Measurements from ENCODE around the gene NEDD4L. TPM values are rescaled to one million over a fixed set of nuclear protein-coding genes. Genes with fewer than 3 reads are reported as not detected.

Gene NEDD4L
- total and polyA plus RNA-seq, 2 donors (not counting 1 experiment from before 2014, with no cell fraction given) = 10.3 to 25.7 TPM

GRCh38 chr18:58038063-58038462 lies 6.0 kb upstream of the NEDD4L start:
- peak overlapping the region; percentile 4 for H3K4me3 Mint-ChIP-seq

GRCh38 chr18:58041633-58042032 lies 2.4 kb upstream of the NEDD4L start:
- H3K4me3 Mint-ChIP-seq = peak overlapping the region; percentile 44
- no peaks in the 10 kb centered on the region for H3K27me3 Mint-ChIP-seq

More at GRCh38 chr18:58038063-58038462, 6.0 kb upstream of the NEDD4L start:
- H3K27me3 Mint-ChIP-seq = no peaks in the 10 kb centered on the region
- Histone ChIP-seq H3K79me2 (ENCODE audit: control insufficient read depth, insufficient read depth, low read length) (no peaks in the 10 kb centered on the region), H2AFZ (ENCODE audit: insufficient read depth, low read depth, low read length, poor library complexity, severe bottlenecking) (no peak overlapping the region), H3K36me3 (replicated peaks in 1 of 2; ENCODE audit: control extremely low read depth in 1 of 2, control insufficient read depth in 1 of 2, extremely low read depth in 1 of 2, insufficient read depth in 2 of 2, low read length in 1 of 2) (no peaks in the 10 kb centered on the region), H3K9ac (ENCODE audit: low read length) (no peak overlapping the region), H3K4me2 (replicated peaks; ENCODE audit: low read depth, low read length, poor library complexity, severe bottlenecking) (peak overlapping the region; percentile 44), H4K20me1 (ENCODE audit: control insufficient read depth, insufficient read depth, low read length, poor library complexity, severe bottlenecking) (no peaks in the 10 kb centered on the region), H3K9me3 (ENCODE audit: control extremely low read depth in 1 of 3, control insufficient read depth in 2 of 3, insufficient read depth in 1 of 3, low read length in 2 of 3) (no peaks in the 10 kb centered on the region), H3K27ac (ENCODE audit: low read length in 2 of 2) (no peak overlapping the region), H3K4me3 (ENCODE audit: control extremely low read depth in 1 of 5, extremely low read depth in 1 of 5, insufficient read depth in 1 of 5, low read depth in 2 of 5, low read length in 4 of 5) (no peak overlapping the region), H3K4me1 (ENCODE audit: control insufficient read depth in 2 of 2, insufficient read depth in 2 of 2, low read length in 2 of 2) (peaks cover 20 to 35% of the 10 kb centered on the region in 2 donors), H3K27me3 (replicated peaks in 1 of 4; ENCODE audit: control extremely low read depth in 1 of 4, control insufficient read depth in 3 of 4, insufficient read depth in 4 of 4, low read length in 3 of 4) (peaks cover 0 to 3% (median 0%) of the 10 kb centered on the region in 4 experiments)
- peak; percentile 40 for DNase-seq
- H3K4me1 Mint-ChIP-seq = peaks cover 28% of the 10 kb centered on the region
- CTCF ChIA-PET = interaction anchor here (0.9 to 2.1 kb wide), 3 partner anchors 79 to 156 kb away, joined by 4 to 7 read pairs (median 4); no protein-coding TSS in a partner anchor
- no peak for ATAC-seq (ENCODE audit: low read depth)
- POLR2A ChIA-PET = no interaction called here
- no peaks in the 10 kb centered on the region for H3K9me3 Mint-ChIP-seq (ENCODE audit: insufficient read depth)
- TF ChIP-seq, protein P1, sequence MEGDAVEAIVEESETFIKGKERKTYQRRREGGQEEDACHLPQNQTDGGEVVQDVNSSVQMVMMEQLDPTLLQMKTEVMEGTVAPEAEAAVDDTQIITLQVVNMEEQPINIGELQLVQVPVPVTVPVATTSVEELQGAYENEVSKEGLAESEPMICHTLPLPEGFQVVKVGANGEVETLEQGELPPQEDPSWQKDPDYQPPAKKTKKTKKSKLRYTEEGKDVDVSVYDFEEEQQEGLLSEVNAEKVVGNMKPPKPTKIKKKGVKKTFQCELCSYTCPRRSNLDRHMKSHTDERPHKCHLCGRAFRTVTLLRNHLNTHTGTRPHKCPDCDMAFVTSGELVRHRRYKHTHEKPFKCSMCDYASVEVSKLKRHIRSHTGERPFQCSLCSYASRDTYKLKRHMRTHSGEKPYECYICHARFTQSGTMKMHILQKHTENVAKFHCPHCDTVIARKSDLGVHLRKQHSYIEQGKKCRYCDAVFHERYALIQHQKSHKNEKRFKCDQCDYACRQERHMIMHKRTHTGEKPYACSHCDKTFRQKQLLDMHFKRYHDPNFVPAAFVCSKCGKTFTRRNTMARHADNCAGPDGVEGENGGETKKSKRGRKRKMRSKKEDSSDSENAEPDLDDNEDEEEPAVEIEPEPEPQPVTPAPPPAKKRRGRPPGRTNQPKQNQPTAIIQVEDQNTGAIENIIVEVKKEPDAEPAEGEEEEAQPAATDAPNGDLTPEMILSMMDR (IDR thresholded peaks at IDR 0.05) = no peak
- intact Hi-C loops (cut with micrococcal nuclease) = no loop called here
- H3K27ac Mint-ChIP-seq = peak overlapping the region; percentile 27
- WGBS (ENCODE audit: insufficient coverage) = 43% methylated on average over 3 of the region's 3 CpGs

More at GRCh38 chr18:58041633-58042032, 2.4 kb upstream of the NEDD4L start:
- ATAC-seq (ENCODE audit: low read depth) = no peak
- Histone ChIP-seq H3K36me3 (replicated peaks in 1 of 2; ENCODE audit: control extremely low read depth in 1 of 2, control insufficient read depth in 1 of 2, extremely low read depth in 1 of 2, insufficient read depth in 2 of 2, low read length in 1 of 2) (no peaks in the 10 kb centered on the region), H3K27me3 (replicated peaks in 1 of 4; ENCODE audit: control extremely low read depth in 1 of 4, control insufficient read depth in 3 of 4, insufficient read depth in 4 of 4, low read length in 3 of 4) (no peaks in the 10 kb centered on the region), H2AFZ (ENCODE audit: insufficient read depth, low read depth, low read length, poor library complexity, severe bottlenecking) (no peak overlapping the region), H3K4me3 (ENCODE audit: control extremely low read depth in 1 of 5, extremely low read depth in 1 of 5, insufficient read depth in 1 of 5, low read depth in 2 of 5, low read length in 4 of 5) (no peak overlapping the region), H3K27ac (ENCODE audit: low read length in 2 of 2) (no peak overlapping the region), H3K9ac (ENCODE audit: low read length) (no peak overlapping the region), H3K4me2 (replicated peaks; ENCODE audit: low read depth, low read length, poor library complexity, severe bottlenecking) (peak overlapping the region; percentile 9), H3K79me2 (ENCODE audit: control insufficient read depth, insufficient read depth, low read length) (no peaks in the 10 kb centered on the region), H3K4me1 (ENCODE audit: control insufficient read depth in 2 of 2, insufficient read depth in 2 of 2, low read length in 2 of 2) (peaks cover 22 to 53% of the 10 kb centered on the region in 2 donors), H4K20me1 (ENCODE audit: control insufficient read depth, insufficient read depth, low read length, poor library complexity, severe bottlenecking) (no peaks in the 10 kb centered on the region), H3K9me3 (ENCODE audit: control extremely low read depth in 1 of 3, control insufficient read depth in 2 of 3, insufficient read depth in 1 of 3, low read length in 2 of 3) (no peaks in the 10 kb centered on the region)
- intact Hi-C loops (cut with micrococcal nuclease) = loop anchor here (5.0 to 10.0 kb wide), 4 partner anchors 46 to 457 kb away; partner anchors contain the start of gene FECH
- POLR2A ChIA-PET = no interaction called here
- H3K27ac Mint-ChIP-seq = no peak overlapping the region
- WGBS (ENCODE audit: insufficient coverage) = no CpG with 5 or more reads among the region's 4 CpGs
- DNase-seq = no peak
- CTCF ChIA-PET = interaction anchor here (0.7 to 3.7 kb wide), 7 partner anchors 20 to 160 kb away, joined by 3 to 65 read pairs (median 7); no protein-coding TSS in a partner anchor
- H3K9me3 Mint-ChIP-seq (ENCODE audit: insufficient read depth) = no peaks in the 10 kb centered on the region
- TF ChIP-seq, protein P1 (IDR thresholded peaks at IDR 0.05) = no peak
- no peak for TF ChIP-seq EZH2 (IDR thresholded peaks at IDR 0.05; ENCODE audit: borderline replicate concordance, insufficient read depth, low read depth, low read length, poor library complexity, severe bottlenecking)
- peaks cover 45% of the 10 kb centered on the region for H3K4me1 Mint-ChIP-seq

Measured in B cell (primary cell).